SJSA1 (cell line): ENCODE data around the gene DNAH6. TPM values are rescaled to one million over a fixed set of nuclear protein-coding genes. Genes with fewer than 3 reads are reported as not detected.
A peak's percentile ranks its signal among the peaks of the same experiment; 100 is the strongest.
"Not testable (repeated sequence)": the region's sequence is repeated elsewhere in the genome, so short reads cannot be mapped to it uniquely, and the experiment has no call there.

Experiments
- DNase-seq, 2 experiments: peaks; one replicate each; pipeline ENCODE4 v3.0.0-alpha.2; 2015 to 2020; ENCODE audit warnings: low spot score in 2 of 2, low read depth in 1 of 2
- H3K27ac ChIP-seq: fragments of 250-450 bp; sonication (Bioruptor Pico); 2 replicates; pipeline ENCODE4 v1.5.1; 2020; ENCODE audit warnings: mild to moderate bottlenecking, moderate library complexity
- H3K27me3 ChIP-seq: fragments of 250-450 bp; sonication (Bioruptor Pico); replicated peaks from 2 replicates; pipeline ENCODE4 v1.5.1; 2020; ENCODE audit warnings: mild to moderate bottlenecking, moderate library complexity
- H3K36me3 ChIP-seq: fragments of 250-450 bp; sonication (Bioruptor Pico); 2 replicates; pipeline ENCODE4 v1.5.1; 2020; ENCODE audit warnings: mild to moderate bottlenecking
- H3K4me1 ChIP-seq: fragments of 250-450 bp; sonication (Bioruptor Pico); replicated peaks from 2 replicates; pipeline ENCODE4 v1.6.1; 2021; ENCODE audit warnings: mild to moderate bottlenecking
- H3K4me3 ChIP-seq: fragments of 250-450 bp; sonication (Bioruptor Pico); 2 replicates; pipeline ENCODE4 v1.5.1; 2020; ENCODE audit warnings: mild to moderate bottlenecking
- H3K9me3 ChIP-seq: fragments of 250-450 bp; sonication (Bioruptor Pico); replicated peaks from 2 replicates; pipeline ENCODE4 v1.5.1; 2020; ENCODE audit warnings: mild to moderate bottlenecking
- total RNA-seq: library from RNA; depleted of rRNA; stranded (reverse); fragments of >200 nt; shearing (Covaris generic); gene quantifications from 2 replicates; pipeline ENCODE4 v1.2.3, GENCODE V29; 2014

The DNAH6 gene
- total RNA-seq, 1 experiment from 2014 or later = 0.58 TPM

DNA sequence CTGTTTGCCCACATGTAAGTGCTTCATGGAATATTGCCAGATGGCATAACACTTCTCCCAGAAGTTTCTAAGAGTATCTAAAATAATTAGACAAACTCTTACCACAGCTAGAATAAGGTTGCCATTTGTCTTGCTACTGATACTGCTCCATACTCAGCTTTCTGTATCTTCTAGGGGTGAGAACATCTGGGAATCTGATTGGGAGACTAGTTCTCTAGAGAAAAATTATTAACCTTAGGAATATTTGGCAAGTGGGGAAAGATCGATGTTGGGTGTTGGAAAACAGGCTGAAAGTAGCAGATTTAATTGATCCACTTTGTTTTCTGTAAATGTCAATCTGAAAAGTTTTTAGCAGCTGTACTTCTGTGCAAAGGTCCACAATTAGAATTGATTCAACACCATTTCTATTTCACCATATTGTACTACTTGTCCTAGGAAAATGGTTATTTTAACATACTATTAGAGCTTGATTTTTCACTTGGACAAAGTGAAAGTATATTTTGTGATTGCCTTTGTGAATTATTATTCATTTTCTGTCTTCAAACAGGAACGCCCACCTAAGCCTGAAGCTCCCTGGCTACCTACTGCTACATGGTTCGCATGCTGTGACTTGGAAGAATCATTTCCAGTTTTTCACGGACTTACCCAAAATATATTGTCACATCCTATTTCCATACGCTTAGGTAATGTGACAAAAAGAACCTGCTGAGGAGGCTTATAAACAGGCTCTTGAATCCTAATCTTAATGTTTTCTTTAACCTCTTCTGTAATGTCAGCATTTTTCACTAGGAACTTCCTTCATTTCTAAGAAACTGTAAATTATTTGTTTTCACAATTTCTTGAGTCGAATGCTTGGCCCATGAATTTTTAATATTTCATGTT is 216.8 kb downstream of the DNAH6 start:
- Histone ChIP-seq H3K9me3 (no peaks in the 10 kb centered on the region), H3K36me3 (no peaks in the 10 kb centered on the region), H3K4me3 (no peak overlapping the region), H3K4me1 (no peaks in the 10 kb centered on the region), H3K27me3 (no peaks in the 10 kb centered on the region), H3K27ac (no peak overlapping the region)
- DNase-seq = no peak

DNA sequence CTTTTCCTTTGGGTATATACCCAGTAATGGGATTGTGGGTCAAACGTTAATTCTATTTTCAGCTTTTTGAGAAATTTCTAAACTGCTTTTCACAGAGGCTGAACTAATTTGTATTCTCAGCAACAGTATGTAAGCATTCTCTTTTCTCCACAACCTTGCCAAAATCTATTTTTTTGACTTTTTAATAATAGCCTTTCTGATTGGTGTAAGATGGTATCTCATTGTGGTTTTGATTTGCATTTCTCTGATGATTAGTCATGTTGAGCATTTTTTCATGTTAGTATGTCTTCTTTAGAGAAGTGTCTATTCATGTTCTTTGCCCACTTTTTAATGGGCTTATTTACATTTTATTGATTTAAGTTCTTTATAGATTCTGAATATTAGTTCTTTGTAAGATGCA is 219.1 kb downstream of the DNAH6 start:
- no peaks in the 10 kb centered on the region for H3K36me3 ChIP-seq
- no peak overlapping the region for H3K27ac ChIP-seq
- no peak for DNase-seq
- H3K4me1 ChIP-seq = no peaks in the 10 kb centered on the region
- H3K27me3 ChIP-seq = no peaks in the 10 kb centered on the region
- no peak overlapping the region for H3K4me3 ChIP-seq
- no peaks in the 10 kb centered on the region for H3K9me3 ChIP-seq

DNA sequence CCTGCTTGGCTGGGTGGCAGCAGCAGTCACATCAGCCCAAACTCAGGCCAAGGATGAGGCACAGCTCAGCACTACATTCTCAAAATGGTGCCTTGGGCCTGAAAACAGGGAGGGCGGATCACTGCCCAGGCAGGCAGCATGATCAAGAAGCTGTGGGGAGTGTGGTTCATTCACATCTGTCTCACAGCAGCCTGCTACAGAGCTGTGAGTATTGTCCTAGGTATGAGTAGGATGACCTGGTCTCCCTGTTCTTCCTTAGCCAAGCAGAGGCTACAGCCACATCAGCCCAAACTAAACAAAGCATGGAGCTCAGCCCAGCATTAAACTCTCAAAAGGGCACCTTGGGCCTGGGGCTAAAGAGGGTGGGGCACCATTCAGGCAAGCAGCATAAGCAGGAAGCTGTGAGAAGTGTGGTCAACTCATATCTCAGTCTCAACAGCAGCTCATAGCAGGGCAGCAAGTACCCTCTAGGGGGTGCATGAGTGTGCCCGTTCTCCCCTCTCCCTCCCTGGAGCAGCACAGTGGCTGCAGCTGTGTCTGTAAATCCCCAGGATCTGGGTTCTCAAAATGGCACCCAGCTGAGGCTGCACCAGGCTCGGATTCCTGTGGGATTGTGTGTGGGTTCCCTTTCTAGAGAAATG is 225.0 kb downstream of the DNAH6 start:
- Histone ChIP-seq H3K9me3 (no peaks in the 10 kb centered on the region), H3K27ac (no peak overlapping the region), H3K27me3 (no peaks in the 10 kb centered on the region), H3K4me1 (no peaks in the 10 kb centered on the region), H3K36me3 (no peaks in the 10 kb centered on the region), H3K4me3 (no peak overlapping the region)
- DNase-seq = peak; percentile 41 to 54

DNA sequence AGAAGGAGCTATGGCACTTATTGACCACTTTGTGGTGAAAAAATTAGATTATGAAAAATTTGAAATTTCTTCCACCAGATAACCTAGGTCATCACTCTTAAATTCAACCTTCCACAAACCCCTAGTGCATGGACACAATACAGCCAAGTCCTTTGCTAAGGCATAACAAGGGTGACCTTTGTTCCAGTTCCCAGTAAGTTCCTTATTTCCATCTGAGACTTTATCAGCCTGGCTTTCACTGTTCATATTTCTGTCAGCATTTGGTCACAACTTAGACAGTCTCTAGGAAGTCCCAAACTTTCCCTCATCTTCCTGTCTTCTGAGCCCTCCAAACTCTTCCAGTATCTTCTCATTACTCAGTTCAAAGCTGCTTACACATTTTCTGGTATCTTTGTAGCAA is 232.0 kb downstream of the DNAH6 start:
- Histone ChIP-seq H3K27me3 (no peaks in the 10 kb centered on the region), H3K4me1 (no peaks in the 10 kb centered on the region), H3K4me3 (no peak overlapping the region), H3K27ac (no peak overlapping the region), H3K36me3 (no peaks in the 10 kb centered on the region), H3K9me3 (no peaks in the 10 kb centered on the region)
- DNase-seq = no peak

DNA sequence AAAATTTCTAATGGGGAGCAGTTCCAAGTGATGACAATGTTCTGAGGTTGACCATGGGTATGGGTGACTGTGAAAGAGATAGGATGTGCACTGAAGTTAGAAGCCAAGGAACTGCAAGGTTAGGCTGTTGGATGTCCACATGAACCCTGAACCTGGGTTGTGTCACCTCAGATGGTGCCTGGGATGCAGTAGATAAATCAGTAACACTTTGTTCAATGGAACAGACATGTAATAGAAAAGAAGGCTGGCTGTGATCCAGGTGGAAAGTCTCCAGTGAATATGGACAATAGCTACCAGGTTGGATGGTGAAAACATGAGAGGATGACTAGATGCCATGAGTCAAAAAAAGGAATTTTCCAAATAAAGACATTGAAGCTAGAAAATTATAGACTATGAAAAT is 233.1 kb downstream of the DNAH6 start:
- Histone ChIP-seq H3K27me3 (no peaks in the 10 kb centered on the region), H3K27ac (no peak overlapping the region), H3K9me3 (no peaks in the 10 kb centered on the region), H3K4me1 (no peaks in the 10 kb centered on the region), H3K36me3 (no peaks in the 10 kb centered on the region), H3K4me3 (no peak overlapping the region)
- no peak for DNase-seq

DNA sequence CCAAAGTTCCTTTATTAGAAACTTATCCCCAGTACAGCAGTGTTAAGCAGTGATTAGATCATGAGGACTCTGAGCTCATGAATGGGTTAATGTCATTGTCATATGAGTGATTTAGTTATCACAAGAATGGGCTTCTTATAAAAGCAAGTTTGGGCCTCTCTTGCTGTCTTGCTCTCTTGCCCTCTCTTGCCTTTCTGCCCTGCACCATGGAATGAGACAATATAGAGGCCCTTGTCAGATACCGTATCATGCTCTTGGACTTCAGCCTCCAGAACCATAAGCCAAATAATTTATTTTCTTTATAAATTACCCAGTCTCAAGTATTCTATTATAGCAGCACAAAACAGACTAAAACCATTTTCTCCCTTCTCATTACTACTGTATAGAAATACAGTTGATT is 238.8 kb downstream of the DNAH6 start:
- no peaks in the 10 kb centered on the region for H3K9me3 ChIP-seq
- no peak overlapping the region for H3K4me3 ChIP-seq
- no peaks in the 10 kb centered on the region for H3K27me3 ChIP-seq
- DNase-seq = no peak
- H3K27ac ChIP-seq = no peak overlapping the region
- H3K36me3 ChIP-seq = no peaks in the 10 kb centered on the region
- H3K4me1 ChIP-seq = no peaks in the 10 kb centered on the region

DNA sequence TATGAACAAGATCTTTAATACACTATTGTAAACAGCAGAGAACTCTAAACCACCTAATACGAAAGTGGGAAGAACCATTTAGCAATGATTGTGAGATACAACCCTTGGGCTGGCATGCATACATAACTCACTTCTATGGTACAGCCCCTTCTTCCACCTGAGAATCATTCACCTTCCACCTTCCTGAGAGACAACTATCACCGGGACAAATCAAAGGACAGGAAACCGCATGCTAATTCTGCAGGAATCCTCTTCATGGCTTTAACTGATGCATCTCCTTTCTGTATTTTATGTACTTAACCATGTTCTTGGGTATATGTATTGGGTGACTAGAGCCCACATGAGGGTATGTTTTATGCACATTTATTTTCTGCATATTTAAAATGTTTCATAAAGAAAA is 241.3 kb downstream of the DNAH6 start:
- no peaks in the 10 kb centered on the region for H3K9me3 ChIP-seq
- no peaks in the 10 kb centered on the region for H3K36me3 ChIP-seq
- H3K4me1 ChIP-seq = no peaks in the 10 kb centered on the region
- H3K27me3 ChIP-seq = no peaks in the 10 kb centered on the region
- H3K4me3 ChIP-seq = no peak overlapping the region
- H3K27ac ChIP-seq = no peak overlapping the region
- DNase-seq = no peak

DNA sequence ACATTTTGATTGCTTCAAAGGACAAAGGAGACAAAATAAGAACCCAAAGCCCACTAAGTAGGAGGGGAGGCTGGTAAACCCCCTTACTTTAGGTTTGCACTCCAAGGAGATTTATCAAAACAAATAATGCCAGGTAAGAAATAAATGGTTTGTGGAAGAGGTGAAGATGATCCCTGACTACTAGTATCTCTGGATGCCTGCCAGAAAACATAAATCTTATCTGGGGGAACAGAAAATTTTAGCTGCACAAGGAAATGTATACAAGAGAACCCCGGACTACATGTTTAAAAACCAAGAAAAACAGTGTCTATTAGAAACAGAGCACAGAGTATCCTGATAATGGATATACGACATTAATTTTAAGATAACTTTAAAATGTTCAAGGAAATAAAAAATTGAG is 250.5 kb downstream of the DNAH6 start:
- Histone ChIP-seq H3K9me3 (no peaks in the 10 kb centered on the region), H3K4me3 (no peak overlapping the region), H3K4me1 (no peaks in the 10 kb centered on the region), H3K27ac (no peak overlapping the region), H3K27me3 (no peaks in the 10 kb centered on the region), H3K36me3 (no peaks in the 10 kb centered on the region)
- no peak for DNase-seq

DNA sequence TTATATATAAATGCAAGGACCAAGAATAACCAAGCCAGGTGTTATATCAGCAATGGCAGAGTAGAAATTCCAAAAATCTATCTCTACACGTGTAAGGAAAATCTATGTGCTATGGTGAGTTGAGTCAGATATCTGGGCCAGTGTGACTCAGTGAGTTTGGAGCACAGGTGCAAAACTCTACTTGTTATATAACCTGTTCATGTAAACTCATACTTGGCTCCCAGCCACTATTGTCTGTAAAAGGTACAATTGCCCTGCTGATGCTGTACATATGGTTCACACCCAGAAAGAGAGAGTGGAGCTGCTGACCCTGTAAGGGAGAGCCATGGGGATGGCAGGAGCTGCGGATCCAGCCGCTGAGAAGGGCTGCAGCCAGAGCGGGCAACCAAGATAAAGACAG is 252.5 kb downstream of the DNAH6 start:
- no peaks in the 10 kb centered on the region for H3K4me1 ChIP-seq
- no peaks in the 10 kb centered on the region for H3K27me3 ChIP-seq
- H3K27ac ChIP-seq = no peak overlapping the region
- no peak overlapping the region for H3K4me3 ChIP-seq
- no peaks in the 10 kb centered on the region for H3K36me3 ChIP-seq
- DNase-seq = no peak
- no peaks in the 10 kb centered on the region for H3K9me3 ChIP-seq

DNA sequence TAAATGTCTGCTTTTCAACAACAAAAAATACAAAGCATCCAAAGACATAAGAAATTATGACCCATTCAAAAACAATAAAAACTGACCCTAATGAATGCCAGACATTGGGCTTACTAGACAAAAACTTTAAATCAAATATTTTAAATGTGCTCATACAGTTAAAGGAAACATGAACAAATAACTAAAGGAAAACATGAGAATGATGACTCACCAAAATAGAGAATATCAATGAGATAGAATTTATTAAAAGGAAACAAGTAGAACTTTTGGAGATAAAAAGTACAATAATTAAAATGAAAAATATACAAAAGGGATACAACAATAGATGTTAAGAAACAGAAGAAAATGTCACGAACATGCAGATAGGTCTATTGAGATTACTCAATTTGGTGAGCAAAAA is 254.0 kb downstream of the DNAH6 start:
- Histone ChIP-seq H3K27ac (no peak overlapping the region), H3K36me3 (no peaks in the 10 kb centered on the region), H3K4me3 (no peak overlapping the region), H3K4me1 (no peaks in the 10 kb centered on the region), H3K27me3 (no peaks in the 10 kb centered on the region), H3K9me3 (no peaks in the 10 kb centered on the region)
- DNase-seq = no peak

DNA sequence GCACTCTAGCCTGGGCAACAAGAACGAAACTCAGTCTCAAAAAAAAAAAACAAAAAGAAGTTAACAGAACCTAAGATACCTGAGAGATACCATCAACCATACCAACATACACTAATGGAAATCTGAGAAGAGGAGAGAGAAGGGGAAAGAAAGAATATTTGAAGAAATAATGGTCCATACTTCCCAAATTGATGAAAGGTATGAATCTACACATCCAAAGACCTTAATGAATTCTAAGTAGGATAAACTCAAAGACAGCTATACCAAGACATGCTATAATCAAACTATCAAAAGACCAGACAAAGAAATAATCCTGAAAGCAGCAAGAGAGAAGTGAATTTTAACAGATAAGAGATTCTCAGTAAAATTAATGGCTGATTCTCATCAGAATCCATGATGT is 255.0 kb downstream of the DNAH6 start:
- DNase-seq = no peak
- Histone ChIP-seq H3K4me1 (no peaks in the 10 kb centered on the region), H3K4me3 (no peak overlapping the region), H3K27me3 (no peaks in the 10 kb centered on the region), H3K36me3 (no peaks in the 10 kb centered on the region), H3K9me3 (no peaks in the 10 kb centered on the region), H3K27ac (no peak overlapping the region)

DNA sequence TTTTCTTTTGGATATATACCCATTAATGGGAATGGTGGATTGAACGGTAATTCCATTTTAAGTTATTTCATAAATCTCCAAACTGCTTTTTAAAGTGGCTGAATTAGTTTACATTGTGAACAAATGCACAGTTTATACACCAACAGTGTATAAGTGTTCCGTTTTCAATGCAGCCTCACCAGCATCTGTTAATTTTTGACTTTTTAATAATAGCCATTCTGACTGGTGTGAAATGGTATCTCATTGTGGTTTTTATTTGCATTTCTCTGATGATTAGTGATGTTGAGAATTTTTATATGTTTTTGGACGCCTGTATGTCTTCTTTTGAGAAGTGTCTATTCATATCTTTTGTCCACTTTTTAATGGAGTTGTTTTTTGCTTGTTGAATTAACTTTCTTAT is 257.3 kb downstream of the DNAH6 start:
- not testable (repeated sequence) for H3K36me3 ChIP-seq, H3K27me3 ChIP-seq, H3K27ac ChIP-seq, H3K9me3 ChIP-seq, H3K4me1 ChIP-seq, H3K4me3 ChIP-seq, DNase-seq

DNA sequence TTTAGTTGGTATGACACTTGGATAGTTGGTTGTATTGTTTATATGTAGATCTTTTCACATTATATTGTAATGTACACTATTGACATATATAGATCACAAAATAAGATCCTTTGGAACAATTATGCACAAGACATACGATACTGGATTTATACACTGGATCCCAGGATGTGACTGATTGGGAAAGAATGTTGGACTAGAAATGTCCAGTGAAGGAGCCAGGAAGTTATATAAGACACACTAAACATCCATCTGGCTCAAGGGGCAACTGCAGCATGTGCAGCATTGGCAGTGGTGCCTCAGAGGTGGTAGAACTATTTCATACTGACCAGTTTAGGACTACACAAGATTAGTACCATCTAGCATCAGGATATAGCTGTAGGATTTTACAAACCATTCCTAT is 259.7 kb downstream of the DNAH6 start:
- Histone ChIP-seq H3K36me3 (no peaks in the 10 kb centered on the region), H3K4me3 (no peak overlapping the region), H3K9me3 (no peaks in the 10 kb centered on the region), H3K27me3 (no peaks in the 10 kb centered on the region), H3K27ac (no peak overlapping the region), H3K4me1 (no peaks in the 10 kb centered on the region)
- no peak for DNase-seq

DNA sequence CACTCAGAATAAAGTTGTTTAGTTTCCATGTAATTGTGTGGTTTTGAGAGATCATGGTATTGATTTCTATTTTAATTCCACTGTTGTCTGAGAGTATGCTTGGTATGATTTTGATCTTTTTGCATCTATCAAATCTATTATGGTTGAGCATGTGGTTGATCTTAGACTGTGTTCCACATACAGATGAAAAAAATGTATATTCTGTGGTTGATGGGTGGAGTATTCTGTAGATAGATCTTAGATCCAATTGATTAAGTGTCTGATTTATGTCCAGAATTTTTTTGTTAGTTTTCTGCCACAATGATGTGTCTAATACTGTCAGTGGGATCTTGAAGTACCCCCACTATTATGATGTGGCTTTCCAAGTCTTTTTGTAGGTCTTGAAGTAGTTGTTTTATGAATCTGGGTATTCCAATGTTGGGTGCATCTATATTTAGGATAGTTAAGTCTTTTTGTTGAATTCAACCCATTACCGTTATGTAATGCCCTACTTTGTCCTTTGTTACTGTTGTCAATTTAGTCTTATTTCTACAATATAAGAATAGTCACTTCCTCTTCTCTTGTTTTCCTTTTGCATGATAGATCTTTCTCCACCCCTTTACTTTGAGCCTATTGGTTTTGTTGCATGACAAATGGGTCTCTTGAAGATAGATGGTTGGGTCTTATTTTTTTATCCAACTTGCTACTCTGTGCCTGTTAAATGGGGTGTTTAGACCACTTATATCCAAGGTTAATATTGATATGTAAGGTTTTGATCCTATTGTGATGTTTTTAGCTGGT is 262.8 kb downstream of the DNAH6 start:
- Histone ChIP-seq H3K9me3 (no peaks in the 10 kb centered on the region), H3K4me3 (no peak overlapping the region), H3K36me3 (no peaks in the 10 kb centered on the region), H3K4me1 (no peaks in the 10 kb centered on the region), H3K27ac (no peak overlapping the region), H3K27me3 (no peaks in the 10 kb centered on the region)
- no peak for DNase-seq
